Measurements from ENCODE around the gene FLOT1.

FLOT1 gene, protein sequence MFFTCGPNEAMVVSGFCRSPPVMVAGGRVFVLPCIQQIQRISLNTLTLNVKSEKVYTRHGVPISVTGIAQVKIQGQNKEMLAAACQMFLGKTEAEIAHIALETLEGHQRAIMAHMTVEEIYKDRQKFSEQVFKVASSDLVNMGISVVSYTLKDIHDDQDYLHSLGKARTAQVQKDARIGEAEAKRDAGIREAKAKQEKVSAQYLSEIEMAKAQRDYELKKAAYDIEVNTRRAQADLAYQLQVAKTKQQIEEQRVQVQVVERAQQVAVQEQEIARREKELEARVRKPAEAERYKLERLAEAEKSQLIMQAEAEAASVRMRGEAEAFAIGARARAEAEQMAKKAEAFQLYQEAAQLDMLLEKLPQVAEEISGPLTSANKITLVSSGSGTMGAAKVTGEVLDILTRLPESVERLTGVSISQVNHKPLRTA

DNA sequence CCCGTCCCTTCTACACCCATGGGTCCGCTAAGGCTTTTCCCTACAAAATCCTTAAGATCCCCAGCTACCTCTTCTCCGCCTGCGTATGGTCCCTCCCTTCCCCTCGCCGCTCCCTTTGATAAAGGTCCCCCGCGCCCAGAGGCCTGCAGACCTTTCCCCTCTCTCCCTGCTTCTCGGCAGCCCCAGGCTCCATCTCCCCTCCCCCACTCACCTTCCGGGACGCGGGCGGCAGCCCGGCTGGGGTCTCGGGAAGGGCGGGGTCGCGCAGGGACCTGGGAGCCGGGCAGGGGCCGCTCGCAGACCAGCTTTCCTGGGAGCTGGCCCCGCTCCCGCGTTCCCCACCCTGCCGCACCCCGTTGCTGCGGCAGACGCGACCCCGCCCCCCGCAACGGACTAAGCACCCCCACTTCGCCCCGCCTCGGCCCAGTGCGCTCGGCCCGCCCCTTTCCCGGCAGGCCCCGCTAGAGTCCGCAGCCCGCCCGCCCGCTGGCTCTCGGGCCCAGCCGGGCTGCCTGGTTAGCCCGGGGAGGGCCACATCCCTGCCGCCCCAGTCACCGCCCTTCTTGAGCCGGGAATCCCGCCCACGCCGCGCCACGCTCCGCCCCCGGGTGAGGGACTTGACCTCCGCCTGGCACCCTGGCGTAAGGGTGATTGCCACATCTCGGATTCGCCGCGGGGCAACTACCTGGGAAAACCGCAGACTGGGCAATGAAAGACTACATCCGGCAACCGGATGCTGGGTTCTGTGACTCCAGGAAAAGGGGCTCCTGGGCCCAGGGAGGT lies at the start of gene FLOT1:
TSS of gene FLOT1 (minus strand) at position 372 of the 783 bp plus-strand sequence. CDS start 498 bp downstream, outside the sequence.
- peaks cover 30% of the 10 kb centered on the region for H3K36me3 Mint-ChIP-seq
- peak within 1 kb of the TSS; percentile 83 for H3K27ac Mint-ChIP-seq

DNA sequence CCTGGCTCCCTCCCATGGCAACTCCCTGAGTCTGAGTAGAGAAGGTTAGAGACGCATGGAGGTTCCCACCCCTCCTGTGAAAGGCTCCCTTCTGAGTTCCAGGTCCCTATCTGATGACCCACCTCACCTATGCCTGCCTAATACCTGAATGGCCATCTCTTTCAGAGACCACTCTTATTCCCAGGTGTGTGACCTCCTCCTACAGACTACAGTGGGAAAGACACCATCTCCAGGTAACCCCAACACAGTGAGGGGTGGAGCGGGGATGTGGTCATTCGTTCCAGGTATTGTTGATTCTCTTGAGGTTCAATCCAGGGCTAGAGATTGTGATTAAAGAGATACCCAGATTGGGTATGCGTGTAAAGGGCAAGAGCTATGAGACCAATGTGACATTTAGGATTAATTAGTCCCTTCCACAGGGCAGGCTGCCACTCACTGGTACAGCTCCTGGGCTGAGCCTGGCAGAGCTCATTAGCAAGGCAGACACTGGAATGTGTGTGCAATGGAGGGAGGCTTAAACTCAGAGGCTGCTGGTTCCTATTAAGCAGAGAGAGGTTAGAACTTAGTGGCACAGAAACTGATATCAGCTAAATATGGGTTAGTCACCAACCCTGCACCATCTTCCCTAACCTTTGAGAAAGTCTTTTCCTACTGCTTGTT lies 48.4 kb upstream of the FLOT1 start:
- peaks cover 28% of the 10 kb centered on the region for H3K27me3 Mint-ChIP-seq
- no peaks in the 10 kb centered on the region for H3K9me3 Mint-ChIP-seq
- ATAC-seq, result no peak
- H3K27ac Mint-ChIP-seq, result no peak overlapping the region
- no peaks in the 10 kb centered on the region for H3K36me3 Mint-ChIP-seq
- peaks cover 47% of the 10 kb centered on the region for H3K4me1 Mint-ChIP-seq
- no peak overlapping the region for H3K4me3 Mint-ChIP-seq

More for the DNA sequence above, at the start of gene FLOT1:
- Mint-ChIP-seq H3K4me3 (peak within 1 kb of the TSS; percentile 90), H3K4me1 (peaks cover 38% of the 10 kb centered on the region), H3K9me3 (no peaks in the 10 kb centered on the region), H3K27me3 (no peaks in the 10 kb centered on the region)
- ATAC-seq, result peak; percentile 94

DNA sequence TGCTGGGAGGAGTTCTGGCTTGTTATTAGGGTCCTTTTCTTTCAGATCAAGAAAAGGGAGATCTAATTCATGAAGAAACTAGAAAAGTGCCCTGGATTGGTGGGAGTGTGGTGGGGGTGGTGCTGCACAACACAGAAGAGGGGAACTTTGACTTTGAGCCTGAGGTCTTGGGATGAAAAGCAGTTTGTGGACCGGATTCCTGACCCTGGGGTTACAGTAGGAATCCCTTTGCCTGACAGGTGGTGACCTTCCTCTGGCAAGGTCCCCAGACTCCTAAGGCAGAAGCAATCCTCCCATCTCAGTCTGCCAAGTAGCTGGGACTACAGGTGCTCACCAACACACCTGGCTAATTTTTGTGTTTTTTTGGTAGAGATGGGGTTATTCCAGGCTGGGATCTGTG lies 47.1 kb upstream of the FLOT1 start:
- Mint-ChIP-seq H3K9me3 (no peaks in the 10 kb centered on the region), H3K4me1 (peaks cover 57% of the 10 kb centered on the region), H3K27ac (no peak overlapping the region), H3K27me3 (peaks cover 28% of the 10 kb centered on the region), H3K36me3 (no peaks in the 10 kb centered on the region), H3K4me3 (no peak overlapping the region)
- no peak for ATAC-seq

DNA sequence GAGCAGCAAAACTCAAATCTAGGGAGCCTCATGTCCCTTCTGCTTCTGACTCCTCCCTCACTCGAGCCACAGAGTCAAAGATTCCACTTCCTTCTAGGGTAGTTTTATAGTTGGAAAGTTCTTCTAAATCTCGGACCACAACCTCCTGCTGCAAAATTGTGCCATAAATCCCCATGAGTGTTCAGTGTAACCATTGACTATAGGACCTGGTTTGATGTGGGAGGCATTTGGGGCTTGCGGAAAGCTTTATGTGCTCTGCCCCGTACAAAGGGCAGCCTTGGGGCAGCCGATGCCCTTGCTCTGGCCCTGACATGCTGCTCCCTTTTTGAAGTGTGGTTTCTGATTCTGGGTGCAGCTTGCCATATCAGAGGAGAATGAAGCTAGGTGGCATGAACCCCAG lies 45.5 kb upstream of the FLOT1 start:
- peak; percentile 69 for ATAC-seq
- Mint-ChIP-seq H3K36me3 (no peaks in the 10 kb centered on the region), H3K4me3 (no peak overlapping the region), H3K27me3 (peaks cover 28% of the 10 kb centered on the region), H3K4me1 (peaks cover 46% of the 10 kb centered on the region), H3K27ac (peak overlapping the region; percentile 48), H3K9me3 (no peaks in the 10 kb centered on the region)

DNA sequence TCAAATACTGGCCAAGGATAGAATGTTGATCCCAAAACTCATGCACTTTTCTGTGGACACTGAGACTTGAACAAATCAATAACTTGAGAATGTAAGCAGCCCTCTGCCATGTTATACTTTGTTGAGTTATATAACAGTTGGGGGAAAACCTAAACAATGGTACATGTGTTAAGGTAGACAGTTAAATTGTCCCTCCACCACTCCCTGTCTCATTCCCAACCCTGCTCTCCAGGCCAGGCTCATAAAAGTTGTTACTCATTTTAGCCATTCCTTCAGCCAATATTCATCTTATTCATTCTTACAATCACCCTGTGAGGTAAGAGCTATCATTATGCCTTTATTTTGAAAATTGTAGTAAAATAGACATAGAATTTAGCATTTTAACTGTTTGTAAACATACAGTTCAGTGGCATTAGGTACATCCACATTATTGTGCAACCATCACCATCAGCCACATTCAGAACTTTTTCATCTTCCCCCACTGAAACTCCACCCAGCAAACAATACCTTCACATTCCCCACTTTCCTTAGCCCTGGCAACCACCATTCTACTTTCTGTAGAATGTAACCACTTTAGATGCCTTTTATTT lies 40.0 kb upstream of the FLOT1 start:
- peaks cover 11% of the 10 kb centered on the region for H3K27me3 Mint-ChIP-seq
- H3K9me3 Mint-ChIP-seq, result no peaks in the 10 kb centered on the region
- H3K4me1 Mint-ChIP-seq, result peaks cover 36% of the 10 kb centered on the region
- ATAC-seq, result no peak
- H3K36me3 Mint-ChIP-seq, result no peaks in the 10 kb centered on the region
- peak overlapping the region; percentile 65 for H3K27ac Mint-ChIP-seq
- no peak overlapping the region for H3K4me3 Mint-ChIP-seq

DNA sequence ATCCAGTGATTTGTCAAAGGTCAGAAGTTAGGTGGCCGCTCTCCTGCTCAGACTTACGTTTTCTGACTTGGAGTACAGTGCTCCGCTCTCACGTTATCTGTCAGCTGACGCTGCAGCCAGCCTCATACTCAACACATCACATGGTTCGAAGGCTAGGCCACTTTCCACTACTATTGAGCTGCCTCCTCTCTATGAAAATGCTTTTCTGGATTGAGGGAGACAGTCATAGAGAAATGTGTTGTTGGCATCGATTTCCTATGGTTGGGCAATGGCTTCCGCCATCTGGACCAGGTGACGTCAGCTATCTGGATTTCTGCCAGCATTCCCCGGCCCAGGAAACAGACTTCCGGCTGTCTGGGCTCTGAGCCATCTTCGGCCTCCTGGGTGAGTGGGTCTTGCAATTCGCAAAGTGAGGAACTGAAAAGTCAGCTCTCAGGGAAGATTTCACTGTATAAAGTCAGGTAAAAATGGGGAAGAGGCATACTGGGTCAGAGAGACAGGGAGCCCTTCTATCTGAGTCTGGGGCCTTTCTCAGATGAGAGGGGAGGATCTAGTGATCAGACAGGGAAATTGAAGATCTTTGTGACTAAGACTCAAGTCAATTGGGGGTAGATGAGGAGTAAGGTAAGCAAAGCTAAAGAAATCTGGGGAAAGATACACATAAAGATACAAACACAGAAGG lies 39.4 kb upstream of the FLOT1 start:
- ATAC-seq, result peak; percentile 77
- no peaks in the 10 kb centered on the region for H3K9me3 Mint-ChIP-seq

DNA sequence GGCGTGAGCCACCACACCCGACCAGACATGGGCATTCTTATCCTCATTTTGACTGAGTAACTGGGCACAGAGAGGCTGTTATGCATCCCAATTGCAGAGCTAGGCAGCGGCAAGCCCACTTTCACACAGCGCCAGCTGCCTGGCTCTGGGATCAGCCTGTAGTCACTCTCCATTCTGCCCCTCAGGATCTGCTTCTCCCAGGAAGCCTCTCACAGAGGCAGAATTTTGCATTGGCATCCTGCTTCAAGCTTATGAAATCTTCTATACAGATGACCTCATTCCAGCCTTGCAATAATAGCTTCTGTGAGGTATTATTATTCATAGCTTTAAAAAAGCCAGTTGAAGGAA lies 38.9 kb upstream of the FLOT1 start:
- Mint-ChIP-seq H3K27ac (peak overlapping the region; percentile 65), H3K36me3 (no peaks in the 10 kb centered on the region), H3K9me3 (no peaks in the 10 kb centered on the region), H3K4me1 (peaks cover 30% of the 10 kb centered on the region), H3K27me3 (peaks cover 11% of the 10 kb centered on the region), H3K4me3 (no peak overlapping the region)
- ATAC-seq, result no peak

More for the DNA sequence above, 39.4 kb upstream of the FLOT1 start:
- peaks cover 35% of the 10 kb centered on the region for H3K4me1 Mint-ChIP-seq
- H3K27ac Mint-ChIP-seq, result peak overlapping the region; percentile 65
- H3K27me3 Mint-ChIP-seq, result peaks cover 11% of the 10 kb centered on the region
- H3K4me3 Mint-ChIP-seq, result peak overlapping the region; percentile 3
- no peaks in the 10 kb centered on the region for H3K36me3 Mint-ChIP-seq

DNA sequence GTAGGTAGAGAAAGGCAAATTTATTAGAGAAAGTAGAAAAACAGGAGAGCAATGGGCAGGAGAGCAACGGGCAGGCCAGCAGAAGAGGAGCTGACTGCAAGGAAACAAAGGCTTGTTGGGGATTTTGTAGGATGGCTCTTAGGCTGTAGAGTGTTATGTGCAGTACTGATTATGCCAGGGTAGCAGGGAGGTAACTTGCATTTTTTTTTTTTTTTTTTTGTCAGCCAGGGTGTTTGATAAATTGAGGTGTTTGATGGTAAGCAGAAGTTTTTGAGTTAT lies 38.1 kb upstream of the FLOT1 start:
- no peak overlapping the region for H3K4me3 Mint-ChIP-seq
- H3K27me3 Mint-ChIP-seq, result peaks cover 11% of the 10 kb centered on the region
- no peak for ATAC-seq
- no peak overlapping the region for H3K27ac Mint-ChIP-seq
- no peaks in the 10 kb centered on the region for H3K9me3 Mint-ChIP-seq
- H3K36me3 Mint-ChIP-seq, result no peaks in the 10 kb centered on the region
- peaks cover 22% of the 10 kb centered on the region for H3K4me1 Mint-ChIP-seq

DNA sequence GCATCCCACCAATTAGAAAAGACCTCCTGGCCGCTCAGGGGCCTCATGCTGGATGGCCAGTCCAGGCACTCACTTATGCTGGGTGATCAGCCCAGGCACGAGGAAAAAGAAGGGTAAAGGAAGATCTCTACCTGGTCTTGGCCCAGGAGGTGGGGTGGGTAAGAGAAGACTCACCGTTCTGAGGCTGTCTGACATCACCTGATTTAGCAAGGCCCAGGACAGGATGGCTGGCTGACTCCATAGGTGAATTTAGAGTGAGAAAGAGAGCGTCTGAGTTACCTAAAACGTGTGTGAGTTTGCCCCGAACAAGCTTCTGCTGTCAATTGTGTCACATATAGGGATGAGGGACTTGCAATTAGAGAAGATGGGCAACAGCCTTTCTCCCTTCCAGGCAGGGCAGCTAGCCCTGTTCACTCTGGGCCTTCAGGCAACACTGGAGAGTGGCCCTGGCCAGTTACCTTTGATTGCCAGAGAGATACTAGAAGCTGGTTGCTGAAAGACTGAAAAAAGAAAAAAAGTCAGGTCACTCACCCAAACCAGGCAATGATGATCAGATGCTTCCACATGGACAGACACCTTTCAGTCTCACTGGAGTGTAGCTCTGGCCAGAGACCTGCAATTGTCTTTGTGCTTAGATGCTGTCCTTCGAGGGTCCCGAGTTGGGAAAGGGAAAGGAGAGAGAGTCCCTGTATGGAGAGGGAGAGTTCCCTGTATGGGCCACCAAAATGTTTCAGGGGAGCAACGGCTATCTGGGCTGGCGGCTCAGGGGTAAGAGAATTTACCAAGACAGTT lies 37.6 kb upstream of the FLOT1 start:
- Mint-ChIP-seq H3K4me3 (no peak overlapping the region), H3K27ac (peak overlapping the region; percentile 14), H3K4me1 (peaks cover 17% of the 10 kb centered on the region), H3K9me3 (no peaks in the 10 kb centered on the region), H3K36me3 (no peaks in the 10 kb centered on the region), H3K27me3 (peaks cover 11% of the 10 kb centered on the region)
- no peak for ATAC-seq

DNA sequence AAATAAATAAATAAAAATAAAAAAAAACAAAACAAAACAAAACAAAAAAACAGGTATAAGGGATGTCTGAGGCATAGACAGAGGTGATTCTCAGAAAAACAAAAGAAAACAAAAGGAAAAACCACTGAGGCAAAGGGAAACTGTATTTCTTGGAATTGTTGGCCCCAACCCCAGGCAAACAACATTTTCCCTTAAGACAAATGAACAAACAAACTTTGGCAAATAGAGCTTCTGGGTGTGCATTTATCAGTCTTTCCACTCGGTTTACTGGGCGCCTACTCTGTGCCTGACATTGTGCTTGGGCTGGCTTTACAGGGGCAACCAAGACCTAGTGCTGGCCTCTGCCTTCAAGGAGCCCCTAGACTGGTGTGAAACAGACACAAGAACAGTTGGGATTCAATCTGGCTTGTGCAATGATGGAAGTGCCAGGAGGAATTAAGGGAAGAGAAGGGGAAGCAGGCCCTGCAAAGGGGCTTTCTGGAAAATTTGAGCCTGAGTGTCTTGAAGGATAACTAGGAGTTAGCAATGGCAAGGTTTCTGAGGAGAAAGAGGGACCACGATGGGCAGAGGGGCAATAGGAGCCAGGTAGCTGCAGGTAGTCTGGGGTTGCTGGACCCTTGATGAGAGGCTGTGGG lies 35.6 kb upstream of the FLOT1 start:
- Mint-ChIP-seq H3K27ac (no peak overlapping the region), H3K27me3 (peaks cover 16% of the 10 kb centered on the region), H3K36me3 (no peaks in the 10 kb centered on the region), H3K9me3 (no peaks in the 10 kb centered on the region), H3K4me3 (no peak overlapping the region), H3K4me1 (peaks cover 15% of the 10 kb centered on the region)
- ATAC-seq, result no peak

DNA sequence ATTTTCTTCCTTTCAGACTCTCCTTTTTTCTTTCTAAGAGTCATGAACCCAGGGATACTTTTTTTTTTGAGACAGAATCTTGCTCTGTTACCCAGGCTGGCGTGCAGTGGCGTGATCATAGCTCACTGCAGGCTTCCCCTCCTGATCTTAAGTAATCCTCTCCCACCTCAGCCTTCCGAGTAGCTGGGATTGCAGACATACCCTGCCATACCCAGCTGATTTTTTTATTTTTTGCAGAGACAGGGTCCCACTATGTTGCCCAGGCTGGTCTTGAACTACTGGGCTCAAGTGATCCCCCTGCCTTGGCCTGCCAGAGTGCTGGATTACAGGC lies 34.6 kb upstream of the FLOT1 start:
- no peak overlapping the region for H3K4me3 Mint-ChIP-seq
- ATAC-seq, result no peak
- no peaks in the 10 kb centered on the region for H3K9me3 Mint-ChIP-seq
- H3K4me1 Mint-ChIP-seq, result peaks cover 8% of the 10 kb centered on the region
- H3K36me3 Mint-ChIP-seq, result no peaks in the 10 kb centered on the region
- H3K27me3 Mint-ChIP-seq, result peaks cover 19% of the 10 kb centered on the region
- H3K27ac Mint-ChIP-seq, result no peak overlapping the region

DNA sequence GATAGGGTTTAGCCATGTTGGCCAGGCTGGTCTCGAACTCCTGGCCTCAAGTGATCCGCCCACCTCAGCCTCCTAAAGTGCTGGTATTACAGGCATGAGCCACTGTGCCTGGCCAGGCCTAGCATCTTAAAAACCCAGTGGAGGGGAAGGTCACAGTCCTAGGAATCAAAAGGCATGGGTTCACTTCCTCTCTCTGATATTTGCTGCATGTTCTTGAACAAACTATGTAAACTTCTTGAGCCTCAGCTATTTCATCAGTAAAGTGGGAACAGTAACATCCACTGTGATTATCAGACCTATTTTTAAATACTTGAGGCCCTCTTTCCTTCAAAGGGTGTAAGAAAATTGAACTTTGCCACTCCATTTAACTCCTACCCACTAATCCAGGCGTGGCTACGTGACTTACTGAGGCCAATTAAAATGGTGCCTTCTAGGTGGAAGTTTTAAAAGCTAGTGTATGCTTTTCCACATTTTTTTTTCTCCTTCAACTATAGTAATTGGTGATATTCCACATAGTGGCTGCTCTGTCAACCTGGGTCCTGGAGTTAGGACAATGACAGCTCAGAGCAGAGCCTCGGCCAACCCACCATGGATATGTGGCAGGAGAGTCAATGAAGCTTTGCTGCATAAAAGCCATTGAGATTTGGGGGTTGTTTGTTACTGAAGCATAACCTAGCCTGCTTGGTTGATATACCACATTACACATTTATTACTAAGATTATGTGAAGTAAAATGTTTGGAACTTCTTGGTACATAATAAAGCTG lies 34.1 kb upstream of the FLOT1 start:
- Mint-ChIP-seq H3K27ac (no peak overlapping the region), H3K4me1 (peaks cover 3% of the 10 kb centered on the region), H3K4me3 (no peak overlapping the region), H3K27me3 (peaks cover 19% of the 10 kb centered on the region), H3K36me3 (no peaks in the 10 kb centered on the region), H3K9me3 (no peaks in the 10 kb centered on the region)
- ATAC-seq, result no peak

DNA sequence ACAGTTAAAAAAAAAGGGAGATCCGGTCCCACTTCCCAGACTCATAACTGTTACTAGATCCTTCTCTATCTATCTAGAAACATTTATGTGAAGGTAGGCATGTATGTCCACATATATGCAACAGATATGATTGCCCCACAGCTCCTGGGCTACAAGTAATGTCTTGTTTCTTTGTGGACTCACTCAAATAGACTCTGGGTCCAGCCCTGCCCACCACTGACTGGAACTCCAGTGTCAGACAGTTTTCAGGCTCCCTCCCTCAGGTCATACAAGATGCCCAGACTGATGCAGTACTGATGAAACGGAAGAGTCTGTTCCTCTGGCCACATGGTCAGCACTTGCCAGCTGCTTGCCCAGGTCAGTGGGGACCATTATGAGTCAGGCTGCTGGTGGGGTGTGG lies 32.6 kb upstream of the FLOT1 start:
- H3K36me3 Mint-ChIP-seq, result no peaks in the 10 kb centered on the region
- no peak overlapping the region for H3K4me3 Mint-ChIP-seq
- ATAC-seq, result no peak
- H3K27ac Mint-ChIP-seq, result no peak overlapping the region
- H3K27me3 Mint-ChIP-seq, result peaks cover 19% of the 10 kb centered on the region
- peaks cover 3% of the 10 kb centered on the region for H3K4me1 Mint-ChIP-seq
- no peaks in the 10 kb centered on the region for H3K9me3 Mint-ChIP-seq

Data from stimulated activated memory B cell treated with anti-CD40 and anti-IgM and Interleukin-4, amounts not matched to agents 10 μg/mL and 1 μg/mL and 100 μg/mL, for 72 hours (primary cell).